Fibroblast of upper back skin (primary cell): ENCODE data around the gene GLG1.
"Not testable (repeated sequence)": the region's sequence is repeated elsewhere in the genome, so short reads cannot be mapped to it uniquely, and the experiment has no call there.

Experiments
- DNase-seq: peaks from one replicate; pipeline ENCODE4 v3.0.0-alpha.2; 2013

GLG1 gene

GRCh38 chr16:74431516-74431915 is 175.4 kb downstream of the GLG1 start:
- no peak for DNase-seq

DNA sequence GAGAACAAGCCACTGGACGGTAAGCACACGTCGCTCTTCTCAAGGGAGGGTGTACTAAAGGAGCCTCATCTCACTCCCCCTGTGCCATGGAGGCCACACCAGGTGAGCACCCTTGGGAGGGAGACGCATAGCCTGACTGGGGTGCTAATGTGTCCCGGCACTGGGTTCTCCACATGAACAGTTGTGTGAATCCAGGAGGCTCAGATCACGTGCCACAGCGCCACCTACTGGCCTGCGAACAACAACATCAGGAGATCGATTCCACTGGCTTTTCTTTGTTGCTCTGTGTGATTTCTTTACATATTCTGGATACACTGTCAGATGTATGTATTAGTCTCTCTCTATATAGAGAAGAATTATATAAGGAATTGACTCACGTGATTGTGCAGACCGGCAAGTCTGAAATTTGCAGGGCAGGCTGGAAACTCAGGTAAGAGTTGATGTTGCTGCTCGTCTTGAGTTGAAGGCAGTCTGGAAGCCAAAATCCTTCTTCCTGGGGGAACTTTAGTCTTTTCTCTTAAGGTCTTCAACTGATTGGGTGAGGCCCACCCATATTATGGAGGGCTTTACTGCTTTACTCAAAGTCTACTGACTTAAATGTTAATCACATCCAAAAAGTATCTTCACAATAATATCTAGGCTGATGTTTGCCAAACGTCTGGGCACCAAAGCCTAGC is 176.7 kb downstream of the GLG1 start:
- peak; percentile 27 for DNase-seq

GRCh38 chr16:74428493-74428892 is 178.4 kb downstream of the GLG1 start:
- DNase-seq: not testable (repeated sequence)

- not testable (repeated sequence) for DNase-seq
Observed at GRCh38 chr16:74425751-74426150, 181.2 kb downstream of the GLG1 start.

GRCh38 chr16:74423721-74424120 is 183.2 kb downstream of the GLG1 start:
- DNase-seq: not testable (repeated sequence)

GRCh38 chr16:74422086-74422485 is 184.8 kb downstream of the GLG1 start:
- not testable (repeated sequence) for DNase-seq

DNA sequence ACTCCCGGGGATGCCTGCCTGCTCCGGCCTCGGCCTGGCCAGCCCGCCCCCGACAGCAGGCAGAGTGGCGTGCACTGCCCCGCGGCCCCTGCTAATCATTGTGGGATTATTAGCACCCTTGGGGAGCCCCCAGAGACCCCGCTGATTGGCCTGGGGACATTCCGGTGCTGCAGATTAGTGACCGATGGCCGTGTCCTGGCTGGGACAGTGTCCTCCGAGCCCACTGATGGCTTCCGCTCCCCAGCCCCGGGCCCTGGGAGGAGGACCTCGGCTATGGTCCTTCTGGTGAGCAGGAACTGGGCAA is 185.5 kb downstream of the GLG1 start:
- not testable (repeated sequence) for DNase-seq

GRCh38 chr16:74420612-74421481 is 186.1 kb downstream of the GLG1 start, which contains the start of gene CLEC18B:
TSS of gene CLEC18B (minus strand) at chr16:74421478. CDS start at chr16:74421270, 208 bp downstream.
- DNase-seq: not testable (repeated sequence)

DNA sequence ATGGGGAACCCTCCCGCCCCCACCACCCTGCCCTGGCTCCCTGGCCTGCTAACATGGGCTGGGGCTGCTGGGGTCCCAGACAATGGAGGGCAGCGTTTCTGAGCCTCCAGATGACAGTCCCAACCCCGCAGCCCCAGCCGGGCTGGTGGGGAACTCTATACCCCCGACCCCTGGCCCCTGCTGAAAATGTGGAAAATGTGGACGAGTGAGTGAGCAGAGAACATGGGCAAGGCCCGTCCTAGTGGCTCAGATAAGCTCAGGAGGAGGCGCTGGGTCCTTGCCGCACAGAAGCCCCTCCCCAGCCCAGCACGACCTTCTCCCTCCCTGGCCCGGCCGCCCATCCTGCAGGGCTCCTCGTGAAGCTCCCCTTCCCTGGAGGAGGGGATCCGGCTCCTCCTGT is 187.1 kb downstream of the GLG1 start:
- DNase-seq: not testable (repeated sequence)

DNA sequence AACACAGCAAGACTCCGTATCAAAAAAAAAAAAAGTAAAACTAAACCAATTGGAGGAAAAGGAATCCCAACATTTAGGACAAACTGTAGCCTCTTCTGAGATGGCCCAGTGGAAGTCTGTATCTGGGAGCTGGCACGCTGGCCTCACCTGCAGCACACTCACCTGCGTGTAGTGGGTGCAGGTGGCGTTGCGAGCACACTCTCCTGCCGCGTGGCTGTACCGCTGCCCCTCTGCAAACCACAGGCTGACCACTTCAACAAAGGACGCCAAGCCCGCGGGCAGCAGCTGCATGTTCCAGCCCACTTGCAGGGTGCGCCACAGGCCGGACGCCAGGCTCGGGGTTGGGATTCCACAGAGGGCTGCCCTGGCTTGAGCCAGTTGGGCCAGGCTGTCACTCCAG is 189.0 kb downstream of the GLG1 start:
- DNase-seq: not testable (repeated sequence)

DNA sequence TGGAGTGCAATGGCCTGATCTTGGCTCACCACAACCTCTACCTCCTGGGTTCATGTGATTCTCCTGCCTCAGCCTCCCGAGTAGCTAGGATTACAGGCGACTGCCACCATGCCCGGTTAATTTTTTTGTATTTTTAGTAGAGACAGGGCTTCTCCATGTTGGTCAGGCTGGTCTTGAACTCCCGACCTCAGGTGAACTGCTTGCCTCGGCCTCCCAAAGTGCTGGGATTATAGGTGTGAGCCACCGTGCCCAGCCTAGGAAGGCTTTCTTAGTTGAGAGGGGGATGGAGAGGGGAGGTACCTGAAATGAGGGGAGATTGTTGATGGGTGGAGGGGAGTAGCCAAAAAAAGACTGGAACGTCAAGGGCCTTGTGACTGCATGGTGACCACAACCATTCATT is 193.0 kb downstream of the GLG1 start:
- DNase-seq: not testable (repeated sequence)

GRCh38 chr16:74413485-74413884 is 193.4 kb downstream of the GLG1 start:
- not testable (repeated sequence) for DNase-seq

DNA sequence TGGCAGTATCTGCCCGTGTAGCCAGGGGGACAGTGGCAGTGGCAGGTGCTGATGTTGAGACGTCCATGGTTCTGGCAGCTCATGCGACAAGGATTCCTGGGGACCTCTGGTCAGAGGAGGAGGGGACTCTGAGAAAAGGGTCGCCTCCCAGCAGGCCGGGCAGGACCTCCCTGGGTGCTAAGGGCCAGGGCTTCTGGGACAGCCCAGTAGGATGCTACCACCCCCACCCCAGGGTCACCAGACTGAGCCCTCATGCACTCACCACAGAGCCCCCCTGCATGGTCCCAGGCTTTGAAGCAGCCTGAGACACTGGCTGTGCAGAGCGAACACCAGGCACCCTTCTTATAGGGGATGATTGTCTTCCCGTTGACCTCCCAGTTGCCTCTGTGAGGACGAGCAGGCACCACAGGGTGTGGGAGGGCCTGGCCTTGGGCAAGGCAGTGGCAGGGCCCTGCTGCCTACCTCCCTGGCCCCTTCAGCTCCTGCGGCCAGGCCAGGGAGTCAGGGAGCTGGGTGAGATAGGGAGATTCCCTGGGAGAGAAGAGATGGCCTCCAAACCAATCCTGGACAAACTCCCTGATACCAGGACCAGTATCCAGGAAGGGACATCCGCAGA is 194.0 kb downstream of the GLG1 start:
- DNase-seq: not testable (repeated sequence)

DNA sequence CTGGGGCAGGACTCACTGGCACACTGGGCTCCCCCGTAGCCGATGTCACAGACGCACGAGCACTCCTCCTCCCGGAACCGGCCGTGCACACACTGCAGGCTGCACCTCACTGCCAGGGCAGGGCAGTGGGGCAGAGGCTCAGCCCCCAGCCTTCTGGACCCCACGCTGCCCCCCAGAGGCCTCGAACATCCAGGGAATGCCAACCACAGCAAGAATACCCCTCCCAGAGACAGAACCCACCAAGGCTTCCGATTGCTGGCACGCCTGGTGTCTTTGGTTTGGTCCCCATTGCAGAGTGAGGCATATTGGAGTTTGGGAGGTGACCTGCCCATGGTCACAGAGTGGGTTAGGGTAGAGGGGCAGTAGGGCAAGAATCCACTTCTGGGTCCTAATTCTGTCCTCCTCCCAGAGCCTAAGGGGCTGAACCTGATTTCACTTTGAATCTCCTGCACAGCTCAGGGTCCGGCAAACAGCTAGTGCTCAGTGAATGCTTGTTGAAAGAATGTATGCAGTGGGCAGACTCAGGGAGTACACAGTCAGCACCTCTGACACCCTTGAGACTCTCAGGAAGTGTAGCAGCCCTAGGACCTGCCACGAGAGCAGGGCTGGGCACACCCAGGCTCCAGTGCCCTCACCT is 194.7 kb downstream of the GLG1 start:
- DNase-seq: not testable (repeated sequence)

DNA sequence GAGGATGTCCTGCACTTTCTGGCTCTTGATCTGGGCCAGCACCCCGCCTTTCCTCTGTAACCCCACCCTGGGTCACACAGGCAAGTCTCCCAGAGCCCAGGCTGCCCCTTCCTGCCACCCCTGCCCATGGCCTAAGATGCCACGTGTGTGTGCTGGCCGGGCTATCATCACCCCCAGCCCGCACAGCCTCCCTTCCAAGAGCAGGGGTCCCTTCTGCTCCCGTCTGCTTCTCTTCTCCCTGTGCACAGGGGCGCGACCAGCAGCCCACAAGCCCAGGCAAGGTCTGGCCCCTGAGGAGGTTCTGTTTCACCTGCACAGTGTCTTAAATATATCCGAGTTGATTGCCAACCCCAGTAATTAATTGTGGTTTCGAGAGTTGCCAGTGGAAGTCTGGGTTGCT is 195.9 kb downstream of the GLG1 start:
- DNase-seq: not testable (repeated sequence)

- DNase-seq: not testable (repeated sequence)
Observed at GRCh38 chr16:74410057-74410957, 196.6 kb downstream of the GLG1 start.

DNA sequence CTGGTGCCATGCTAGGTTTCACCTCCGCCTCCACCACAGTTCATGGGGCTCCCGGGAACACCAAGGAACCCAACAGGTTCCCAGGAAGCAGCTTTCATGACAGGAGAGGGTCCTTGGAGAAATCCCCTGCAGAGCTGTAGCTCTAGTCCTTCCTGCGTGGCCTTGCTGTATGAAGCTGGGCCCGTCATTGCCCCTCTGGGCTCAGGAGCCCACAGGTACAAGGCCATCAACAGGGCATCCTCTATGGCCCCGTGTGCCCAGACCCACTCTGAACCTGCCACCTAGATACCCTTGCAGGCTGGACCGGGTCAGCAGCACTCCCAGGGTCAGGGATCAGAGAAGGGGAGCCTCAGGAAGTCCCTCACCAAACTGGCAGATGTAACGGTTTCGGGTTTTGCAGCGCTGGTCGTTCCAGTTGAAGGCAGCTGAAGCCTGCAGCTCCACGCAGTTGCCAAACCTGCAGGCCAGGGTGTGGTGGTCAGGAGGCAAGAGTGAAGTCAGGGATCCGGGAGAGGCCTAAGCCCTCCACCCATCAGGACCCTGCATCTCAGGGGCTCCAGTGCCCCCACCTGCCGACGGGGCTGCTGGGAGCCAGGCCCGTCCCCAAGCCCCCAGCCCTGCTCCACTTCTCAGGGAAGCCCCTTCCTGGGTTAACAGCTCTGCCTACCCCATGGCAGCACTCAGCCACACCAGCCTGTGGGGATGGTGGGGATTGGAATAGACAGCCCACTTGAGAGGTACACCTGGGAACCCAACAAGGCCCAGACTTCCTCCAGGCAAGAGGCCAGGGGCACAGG is 197.5 kb downstream of the GLG1 start:
- not testable (repeated sequence) for DNase-seq

- not testable (repeated sequence) for DNase-seq
Observed at GRCh38 chr16:74407362-74407705, 199.6 kb downstream of the GLG1 start.

GRCh38 chr16:74406600-74407361 is 200.1 kb downstream of the GLG1 start:
- DNase-seq: not testable (repeated sequence)

- not testable (repeated sequence) for DNase-seq
Observed at GRCh38 chr16:74404148-74404933, 202.6 kb downstream of the GLG1 start.
